Measurements from ENCODE around the gene DGKG. TPM values are rescaled to one million over a fixed set of nuclear protein-coding genes. Genes with fewer than 3 reads are reported as not detected.

The DGKG gene
- total RNA-seq, 2 experiments from 2014 or later: not detected

GRCh38 chr3:186246941-186247340 lies 115.1 kb downstream of the DGKG start:
- no peak overlapping the region for H3K4me3 ChIP-seq (ENCODE audit: low read length)
- no peak overlapping the region for H3K27ac ChIP-seq (ENCODE audit: low read depth in 1 of 2, low read length in 2 of 2)
- no peaks in the 10 kb centered on the region for H3K9me3 ChIP-seq (ENCODE audit: control insufficient read depth in 1 of 2, insufficient read depth in 1 of 2, low read length in 2 of 2)
- H3K36me3 ChIP-seq (ENCODE audit: insufficient read depth, low read length): no peaks in the 10 kb centered on the region
- ChIA-PET CTCF (no interaction called here), POLR2A (no interaction called here)
- no peak for TF ChIP-seq CTCF (IDR thresholded peaks at IDR 0.05)
- peaks cover 7% of the 10 kb centered on the region for H3K4me1 ChIP-seq (ENCODE audit: insufficient read depth, low read length)
- peaks cover 2 to 6% of the 10 kb centered on the region in 2 experiments for H3K27me3 ChIP-seq (ENCODE audit: control insufficient read depth in 1 of 2, insufficient read depth in 2 of 2, low read length in 2 of 2)
- H3K36me3 Mint-ChIP-seq (ENCODE audit: low read depth): no peaks in the 10 kb centered on the region
- H3K4me1 Mint-ChIP-seq (ENCODE audit: low read depth): no peaks in the 10 kb centered on the region
- intact Hi-C loops (cut with DNase I, micrococcal nuclease): no loop called here
- H3K9me3 Mint-ChIP-seq: no peaks in the 10 kb centered on the region
- no peak overlapping the region for H3K4me3 Mint-ChIP-seq
- H3K27ac Mint-ChIP-seq: no peak overlapping the region
- ATAC-seq (ENCODE audit: poor library complexity) (no peak), DNase-seq (no peak)
- peaks cover 27% of the 10 kb centered on the region for H3K27me3 Mint-ChIP-seq

GRCh38 chr3:186244016-186244415 lies 118.0 kb downstream of the DGKG start:
- no peaks in the 10 kb centered on the region for H3K9me3 ChIP-seq (ENCODE audit: control insufficient read depth in 1 of 2, insufficient read depth in 1 of 2, low read length in 2 of 2)
- intact Hi-C loops (cut with DNase I, micrococcal nuclease): loop anchor here in 1 of 2 experiments (5.0 kb wide), 1 partner anchor 257 kb away; no protein-coding TSS in a partner anchor

GRCh38 chr3:186241910-186242821 lies 119.9 kb downstream of the DGKG start:
- peaks cover 15% of the 10 kb centered on the region for H3K27me3 Mint-ChIP-seq
- Histone ChIP-seq H3K4me1 (ENCODE audit: insufficient read depth, low read length) (peaks cover 10% of the 10 kb centered on the region), H3K9me3 (ENCODE audit: control insufficient read depth in 1 of 2, insufficient read depth in 1 of 2, low read length in 2 of 2) (no peaks in the 10 kb centered on the region), H3K36me3 (ENCODE audit: insufficient read depth, low read length) (no peaks in the 10 kb centered on the region), H3K27me3 (ENCODE audit: control insufficient read depth in 1 of 2, insufficient read depth in 2 of 2, low read length in 2 of 2) (peaks cover 0 to 2% of the 10 kb centered on the region in 2 experiments), H3K27ac (ENCODE audit: low read depth in 1 of 2, low read length in 2 of 2) (no peak overlapping the region), H3K4me3 (ENCODE audit: low read length) (no peak overlapping the region)
- peak; percentile 82 for ATAC-seq (ENCODE audit: poor library complexity)
- ChIA-PET POLR2A (no interaction called here), CTCF (no interaction called here)
- TF ChIP-seq CTCF (IDR thresholded peaks at IDR 0.05): no peak
- no peaks in the 10 kb centered on the region for H3K9me3 Mint-ChIP-seq
- H3K4me3 Mint-ChIP-seq: no peak overlapping the region
- H3K27ac Mint-ChIP-seq: no peak overlapping the region
- no peaks in the 10 kb centered on the region for H3K4me1 Mint-ChIP-seq (ENCODE audit: low read depth)
- peak in 7 of 14 experiments; percentile 8 to 60 (median 35) for DNase-seq
- intact Hi-C loops (cut with DNase I, micrococcal nuclease): loop anchor here (2.0 to 5.0 kb wide), 3 partner anchors 255 to 265 kb away; no protein-coding TSS in a partner anchor
- no peaks in the 10 kb centered on the region for H3K36me3 Mint-ChIP-seq (ENCODE audit: low read depth)

More at GRCh38 chr3:186244016-186244415, 118.0 kb downstream of the DGKG start:
- Histone ChIP-seq H3K4me1 (ENCODE audit: insufficient read depth, low read length) (peaks cover 10% of the 10 kb centered on the region), H3K27ac (ENCODE audit: low read depth in 1 of 2, low read length in 2 of 2) (no peak overlapping the region), H3K27me3 (ENCODE audit: control insufficient read depth in 1 of 2, insufficient read depth in 2 of 2, low read length in 2 of 2) (peaks cover 2 to 6% of the 10 kb centered on the region in 2 experiments), H3K36me3 (ENCODE audit: insufficient read depth, low read length) (no peaks in the 10 kb centered on the region), H3K4me3 (ENCODE audit: low read length) (no peak overlapping the region)
- Mint-ChIP-seq H3K4me3 (no peak overlapping the region), H3K9me3 (no peaks in the 10 kb centered on the region), H3K36me3 (ENCODE audit: low read depth) (no peaks in the 10 kb centered on the region), H3K27me3 (peaks cover 27% of the 10 kb centered on the region), H3K4me1 (ENCODE audit: low read depth) (no peaks in the 10 kb centered on the region), H3K27ac (no peak overlapping the region)
- ATAC-seq (ENCODE audit: poor library complexity): no peak
- no peak for TF ChIP-seq CTCF (IDR thresholded peaks at IDR 0.05)
- DNase-seq: no peak
- ChIA-PET CTCF (no interaction called here), POLR2A (no interaction called here)
